ENCODE results near the gene CD300LG. TPM values are rescaled to one million over a fixed set of nuclear protein-coding genes. Genes with fewer than 3 reads are reported as not detected.

The CD300LG gene
- total RNA-seq, 1 experiment from 2014 or later, result not detected

- Mint-ChIP-seq H3K27me3 (ENCODE audit: insufficient read depth, unreplicated experiment) (peaks cover 65% of the 10 kb centered on the region), H3K36me3 (ENCODE audit: insufficient read depth, unreplicated experiment) (no peaks in the 10 kb centered on the region), H3K27ac (ENCODE audit: low read depth, unreplicated experiment) (no peak overlapping the region), H3K4me3 (ENCODE audit: unreplicated experiment) (no peak overlapping the region), H3K9me3 (ENCODE audit: unreplicated experiment) (no peaks in the 10 kb centered on the region), H3K4me1 (ENCODE audit: insufficient read depth, unreplicated experiment) (no peaks in the 10 kb centered on the region)
- CTCF ChIA-PET, result interaction anchor here (0.7 to 2.4 kb wide), 2 partner anchors 8 to 91 kb away, joined by 3 to 15 read pairs; partner anchors contain the start of gene CD300LG
- POLR2A ChIA-PET, result no interaction called here
- no peak for TF ChIP-seq CTCF (IDR thresholded peaks at IDR 0.05; ENCODE audit: unreplicated experiment)
- no peak for DNase-seq (ENCODE audit: unreplicated experiment)
- BruUV-seq (replicated peaks), result no TSS peak
- intact Hi-C loops (cut with micrococcal nuclease), result no loop called here
Measured at GRCh38 chr17:43854498-43854897, 7.5 kb downstream of the CD300LG start.

DNA sequence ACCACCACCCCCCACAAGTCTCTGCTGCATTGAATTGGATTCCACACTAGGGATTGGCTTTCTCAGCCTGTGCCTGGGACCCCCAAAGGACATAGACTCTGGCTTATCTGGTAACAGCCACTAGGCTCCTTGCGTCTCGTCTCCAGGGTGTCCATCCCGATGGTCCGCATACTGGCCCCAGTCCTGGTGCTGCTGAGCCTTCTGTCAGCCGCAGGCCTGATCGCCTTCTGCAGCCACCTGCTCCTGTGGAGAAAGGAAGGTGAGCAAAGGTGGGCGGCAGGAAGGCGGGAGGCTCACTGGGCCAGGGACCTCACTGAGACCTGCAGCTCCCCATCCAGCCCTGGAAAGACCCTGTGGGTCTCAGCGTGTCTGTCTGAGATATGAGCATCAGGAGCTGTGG lies 8.1 kb downstream of the CD300LG start:
- intact Hi-C loops (cut with micrococcal nuclease), result no loop called here
- POLR2A ChIA-PET, result no interaction called here

DNA sequence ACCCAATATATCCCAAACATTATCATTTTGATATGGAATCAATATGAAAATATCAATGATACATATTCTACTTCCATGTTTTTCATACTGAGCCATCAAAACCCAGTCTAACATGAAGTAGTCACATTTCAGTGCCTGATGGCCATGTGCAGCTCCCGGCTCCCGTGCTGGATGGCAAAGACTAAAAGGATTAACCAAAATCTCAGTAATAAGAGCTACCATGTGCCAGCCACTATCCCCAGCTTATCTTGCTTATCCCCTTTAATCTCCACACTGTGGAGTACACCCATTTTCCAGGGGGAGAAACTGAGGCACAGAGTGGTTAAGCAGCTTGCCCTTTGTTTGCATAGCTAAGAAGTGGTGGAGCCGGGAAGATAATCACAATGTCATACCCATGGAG lies 9.2 kb downstream of the CD300LG start:
- no peak for TF ChIP-seq CTCF (IDR thresholded peaks at IDR 0.05; ENCODE audit: unreplicated experiment)
- no TSS peak for BruUV-seq (replicated peaks)
- no peak overlapping the region for H3K4me3 Mint-ChIP-seq (ENCODE audit: unreplicated experiment)
- DNase-seq (ENCODE audit: unreplicated experiment), result no peak
- H3K36me3 Mint-ChIP-seq (ENCODE audit: insufficient read depth, unreplicated experiment), result no peaks in the 10 kb centered on the region
- no peak overlapping the region for H3K27ac Mint-ChIP-seq (ENCODE audit: low read depth, unreplicated experiment)
- H3K9me3 Mint-ChIP-seq (ENCODE audit: unreplicated experiment), result no peaks in the 10 kb centered on the region
- POLR2A ChIA-PET, result interaction anchor here (0.6 kb wide), 1 partner anchor 329 kb away, joined by 4 read pairs; no protein-coding TSS in a partner anchor
- CTCF ChIA-PET, result interaction anchor here (0.6 to 2.4 kb wide), 3 partner anchors 10 to 113 kb away, joined by 4 to 15 read pairs (median 5); partner anchors contain the start of gene CD300LG
- no peaks in the 10 kb centered on the region for H3K4me1 Mint-ChIP-seq (ENCODE audit: insufficient read depth, unreplicated experiment)
- H3K27me3 Mint-ChIP-seq (ENCODE audit: insufficient read depth, unreplicated experiment), result peaks cover 61% of the 10 kb centered on the region
- intact Hi-C loops (cut with micrococcal nuclease), result no loop called here

More for the DNA sequence above, 8.1 kb downstream of the CD300LG start:
- TF ChIP-seq CTCF (IDR thresholded peaks at IDR 0.05; ENCODE audit: unreplicated experiment), result no peak
- no peaks in the 10 kb centered on the region for H3K4me1 Mint-ChIP-seq (ENCODE audit: insufficient read depth, unreplicated experiment)
- H3K9me3 Mint-ChIP-seq (ENCODE audit: unreplicated experiment), result no peaks in the 10 kb centered on the region
- H3K27me3 Mint-ChIP-seq (ENCODE audit: insufficient read depth, unreplicated experiment), result peaks cover 65% of the 10 kb centered on the region
- H3K27ac Mint-ChIP-seq (ENCODE audit: low read depth, unreplicated experiment), result no peak overlapping the region
- H3K4me3 Mint-ChIP-seq (ENCODE audit: unreplicated experiment), result no peak overlapping the region
- no TSS peak for BruUV-seq (replicated peaks)
- H3K36me3 Mint-ChIP-seq (ENCODE audit: insufficient read depth, unreplicated experiment), result no peaks in the 10 kb centered on the region
- CTCF ChIA-PET, result interaction anchor here (0.7 to 2.4 kb wide), 3 partner anchors 9 to 91 kb away, joined by 3 to 15 read pairs (median 3); partner anchors contain the start of gene CD300LG
- no peak for DNase-seq (ENCODE audit: unreplicated experiment)

- peaks cover 51% of the 10 kb centered on the region for H3K27me3 Mint-ChIP-seq (ENCODE audit: insufficient read depth, unreplicated experiment)
- no peak overlapping the region for H3K4me3 Mint-ChIP-seq (ENCODE audit: unreplicated experiment)
- H3K4me1 Mint-ChIP-seq (ENCODE audit: insufficient read depth, unreplicated experiment), result no peaks in the 10 kb centered on the region
- DNase-seq (ENCODE audit: unreplicated experiment), result no peak
- POLR2A ChIA-PET, result no interaction called here
- no peaks in the 10 kb centered on the region for H3K9me3 Mint-ChIP-seq (ENCODE audit: unreplicated experiment)
- H3K36me3 Mint-ChIP-seq (ENCODE audit: insufficient read depth, unreplicated experiment), result peaks cover 5% of the 10 kb centered on the region
- intact Hi-C loops (cut with micrococcal nuclease), result no loop called here
- no TSS peak for BruUV-seq (replicated peaks)
- TF ChIP-seq CTCF (IDR thresholded peaks at IDR 0.05; ENCODE audit: unreplicated experiment), result no peak
- no peak overlapping the region for H3K27ac Mint-ChIP-seq (ENCODE audit: low read depth, unreplicated experiment)
- CTCF ChIA-PET, result interaction anchor here (1.8 to 2.0 kb wide), 2 partner anchors 10 to 21 kb away, joined by 5 to 10 read pairs; partner anchors contain the start of gene CD300LG
Measured at GRCh38 chr17:43857141-43857540, 10.2 kb downstream of the CD300LG start.
